Kidney (tissue), 14 donors: ENCODE measurements around the gene CKMT1A. TPM values are rescaled to one million over a fixed set of nuclear protein-coding genes. Genes with fewer than 3 reads are reported as not detected.
"Not testable (repeated sequence)": the region's sequence is repeated elsewhere in the genome, so short reads cannot be mapped to it uniquely, and the experiment has no call there.

Experiments used
- DNase-seq, 5 donors: peaks; one replicate each; pipeline ENCODE4 v3.0.0-alpha.2; 2013 to 2020
- FAIRE-seq: peaks from 2 replicates; lab custom pipeline; 2012; peaks lifted over from hg19 to GRCh38; lab: Jason Lieb, UNC
- H3K27ac ChIP-seq, 2 donors: one replicate each; pipeline ENCODE4 v1.7.0; 2013; ENCODE audit warnings: low read depth in 2 of 2, low read length in 2 of 2, inconsistent platforms in 1 of 2
- H3K27me3 ChIP-seq: one replicate; pipeline ENCODE4 v1.7.1; 2013; ENCODE audit warnings: low read length, inconsistent platforms; ENCODE audit not compliant: control insufficient read depth, insufficient read depth
- H3K36me3 ChIP-seq, 3 donors: one replicate each; pipeline versions ENCODE4 v1.7.0 to v1.7.1; 2013; ENCODE audit warnings: low read length in 3 of 3, control low read depth in 1 of 3, inconsistent platforms in 1 of 3; ENCODE audit not compliant: insufficient read depth in 3 of 3, control insufficient read depth in 2 of 3
- H3K4me1 ChIP-seq, 3 donors: one replicate each; pipeline versions ENCODE4 v1.7.0 to v1.7.1; 2013; ENCODE audit warnings: low read length in 3 of 3, inconsistent platforms in 1 of 3, low read depth in 1 of 3; ENCODE audit not compliant: control insufficient read depth in 2 of 3, insufficient read depth in 2 of 3
- H3K4me3 ChIP-seq, 3 donors: one replicate each; pipeline versions ENCODE4 v1.7.0 to v1.8.1; 2013; ENCODE audit warnings: low read length in 3 of 3, control low read depth in 1 of 3, inconsistent platforms in 1 of 3
- H3K9ac ChIP-seq, 3 donors: one replicate each; pipeline versions ENCODE4 v1.7.0 to v1.7.1; 2013; ENCODE audit warnings: low read length in 3 of 3, control low read depth in 1 of 3, inconsistent platforms in 1 of 3
- H3K9me3 ChIP-seq, 3 donors: one replicate each; pipeline versions ENCODE4 v1.7.0 to v1.7.1; 2013; ENCODE audit warnings: low read length in 3 of 3, control low read depth in 1 of 3, inconsistent platforms in 1 of 3; ENCODE audit not compliant: control insufficient read depth in 2 of 3, insufficient read depth in 1 of 3
- intact Hi-C: fragments of 100-400 bp; cut with DNase I; formaldehyde crosslinking; loops from one replicate; pipeline ENCODE4 v1.11.1; 2022
- polyA plus RNA-seq: library from polyadenylated mRNA; stranded (reverse); fragments of 350-450 nt; fragmentation: Illumina TruSeq; extraction: RNeasy Lipid Tissue Mini Kit (QIAGEN cat#74804); gene quantifications from one replicate; pipeline ENCODE4 v1.2.3, GENCODE V29; 2014; ENCODE audit warnings: low read depth, low replicate concordance; ENCODE audit not compliant: insufficient read depth
- total RNA-seq: library from RNA; stranded (reverse); fragmentation: NEBNext Ultra II Directional; extraction: Animal tissue kit (Norgen Biotek cat#: 25700); gene quantifications from one replicate; pipeline ENCODE4 v1.2.1, GENCODE V29; 2021
- TF ChIP-seq, protein P1 (sequence below): IDR thresholded peaks from 3 replicates; pipeline ENCODE4 v1.5.1; 2012; ENCODE audit warnings: mild to moderate bottlenecking, moderate library complexity, borderline replicate concordance; ENCODE audit not compliant: insufficient read depth; ENCODE audit errors: extremely low read depth
- donor health status: control.
- donor health status: control.
- donor health status: control.
- donor health status: control.
- donor health status: control.
- donor health status: DM: yes; HTN: yes; CAD: no.
- donor health status: Normal renal cell carcinoma (clear cell type).

CKMT1A gene
- total and polyA plus RNA-seq, 2 donors from 2014 or later, result 15.1 to 19.9 TPM

DNA sequence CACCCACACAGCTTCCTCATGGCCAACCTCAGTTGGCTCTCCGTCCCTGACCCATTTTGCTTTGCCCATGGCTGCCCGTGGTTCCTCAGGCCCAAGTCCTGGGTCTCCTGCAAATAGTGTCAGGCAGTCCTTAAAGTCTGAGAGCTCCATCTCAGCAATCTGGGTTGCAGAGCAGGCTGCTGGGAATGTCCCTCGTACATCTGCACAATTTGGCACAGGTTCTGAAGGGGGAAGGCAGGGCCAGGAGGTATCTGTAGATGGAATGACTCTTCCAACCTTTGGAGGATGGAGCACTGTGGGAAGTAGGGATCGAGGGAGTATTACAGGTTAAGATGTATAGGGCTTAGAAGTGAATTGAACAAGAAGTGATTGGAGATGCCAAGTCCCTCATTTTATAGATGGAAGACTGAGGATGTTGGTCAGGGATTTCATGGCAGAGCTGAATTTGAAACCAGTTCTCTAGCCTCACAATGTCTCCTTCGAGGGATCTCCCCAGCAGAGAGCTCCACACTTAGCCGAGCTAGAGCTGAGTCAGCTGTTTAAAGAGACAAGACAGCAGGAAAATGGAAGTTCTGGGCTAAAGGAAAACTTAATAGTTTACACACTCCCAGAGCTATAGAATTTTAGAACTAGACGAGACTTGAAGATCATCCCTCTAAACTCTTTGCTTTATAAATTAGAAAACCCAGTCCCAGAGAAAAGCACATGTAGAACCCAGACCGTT lies 9.2 kb downstream of the CKMT1A start:
- Histone ChIP-seq H3K27ac (no peak overlapping the region), H3K9ac (no peak overlapping the region), H3K4me1 (no peaks in the 10 kb centered on the region), H3K36me3 (no peaks in the 10 kb centered on the region), H3K27me3 (no peaks in the 10 kb centered on the region), H3K4me3 (no peak overlapping the region), H3K9me3 (no peaks in the 10 kb centered on the region)
- FAIRE-seq (no peak), DNase-seq (no peak)
- TF ChIP-seq, protein P1, sequence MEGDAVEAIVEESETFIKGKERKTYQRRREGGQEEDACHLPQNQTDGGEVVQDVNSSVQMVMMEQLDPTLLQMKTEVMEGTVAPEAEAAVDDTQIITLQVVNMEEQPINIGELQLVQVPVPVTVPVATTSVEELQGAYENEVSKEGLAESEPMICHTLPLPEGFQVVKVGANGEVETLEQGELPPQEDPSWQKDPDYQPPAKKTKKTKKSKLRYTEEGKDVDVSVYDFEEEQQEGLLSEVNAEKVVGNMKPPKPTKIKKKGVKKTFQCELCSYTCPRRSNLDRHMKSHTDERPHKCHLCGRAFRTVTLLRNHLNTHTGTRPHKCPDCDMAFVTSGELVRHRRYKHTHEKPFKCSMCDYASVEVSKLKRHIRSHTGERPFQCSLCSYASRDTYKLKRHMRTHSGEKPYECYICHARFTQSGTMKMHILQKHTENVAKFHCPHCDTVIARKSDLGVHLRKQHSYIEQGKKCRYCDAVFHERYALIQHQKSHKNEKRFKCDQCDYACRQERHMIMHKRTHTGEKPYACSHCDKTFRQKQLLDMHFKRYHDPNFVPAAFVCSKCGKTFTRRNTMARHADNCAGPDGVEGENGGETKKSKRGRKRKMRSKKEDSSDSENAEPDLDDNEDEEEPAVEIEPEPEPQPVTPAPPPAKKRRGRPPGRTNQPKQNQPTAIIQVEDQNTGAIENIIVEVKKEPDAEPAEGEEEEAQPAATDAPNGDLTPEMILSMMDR, result no peak
- intact Hi-C loops, result no loop called here

DNA sequence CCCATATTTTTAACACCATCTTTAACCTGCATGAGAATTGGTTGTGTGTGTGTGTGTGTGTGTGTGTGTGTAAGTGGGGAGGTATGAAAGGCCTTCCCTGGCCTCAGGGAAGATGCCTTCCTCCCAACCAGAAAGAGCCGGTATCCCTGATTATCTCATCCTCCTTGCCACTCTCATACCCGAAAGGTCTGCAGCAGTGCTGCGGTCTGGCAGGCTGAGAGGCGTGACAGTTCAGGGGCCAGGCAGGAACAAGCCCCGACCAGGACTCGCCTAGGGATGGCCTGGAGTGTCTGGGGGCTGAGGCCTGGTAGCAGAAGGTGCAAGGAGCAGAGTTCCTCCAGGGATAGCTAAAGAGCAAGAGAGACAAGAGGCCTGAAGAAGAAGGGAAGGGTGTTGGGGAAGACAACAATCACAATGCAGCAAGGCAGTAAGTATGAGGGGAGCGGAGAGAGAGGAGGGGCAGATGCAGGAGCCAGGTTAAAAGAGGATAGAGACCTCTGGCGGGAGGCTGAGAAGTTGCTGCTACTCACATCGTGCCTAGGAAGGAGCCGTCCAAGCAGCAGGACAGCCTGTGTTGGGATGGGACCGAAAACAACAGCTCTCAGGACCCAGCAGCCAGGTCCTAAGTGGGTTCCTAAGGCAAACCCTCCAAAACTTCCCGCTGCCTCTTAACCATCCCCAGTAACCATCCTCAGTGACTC lies 16.9 kb downstream of the CKMT1A start:
- H3K36me3 ChIP-seq, DNase-seq, H3K4me3 ChIP-seq, H3K9me3 ChIP-seq, intact Hi-C loops, H3K27ac ChIP-seq, H3K9ac ChIP-seq, H3K4me1 ChIP-seq, FAIRE-seq, H3K27me3 ChIP-seq: not testable (repeated sequence)

DNA sequence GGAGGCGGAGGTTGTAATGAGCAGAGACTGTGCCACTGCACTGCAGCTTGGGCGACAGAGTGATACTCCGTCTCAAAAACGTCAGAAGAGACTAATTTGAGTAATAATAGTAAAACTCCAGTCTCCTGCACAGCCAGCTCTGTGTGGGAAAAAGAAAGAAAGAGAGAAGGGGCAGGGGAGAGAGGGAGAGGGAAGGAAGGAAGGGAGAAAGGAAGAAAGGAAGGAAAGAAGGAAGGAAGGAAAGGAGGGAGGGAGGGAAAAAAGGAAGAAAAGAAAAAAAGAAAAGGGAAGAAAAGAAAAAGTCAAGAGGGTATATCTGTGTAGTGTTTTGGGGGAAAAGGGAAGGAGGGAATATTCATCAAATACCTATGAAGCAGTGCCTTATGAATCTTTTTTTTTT lies 29.5 kb downstream of the CKMT1A start:
- no peak for FAIRE-seq
- intact Hi-C loops, result no loop called here

DNA sequence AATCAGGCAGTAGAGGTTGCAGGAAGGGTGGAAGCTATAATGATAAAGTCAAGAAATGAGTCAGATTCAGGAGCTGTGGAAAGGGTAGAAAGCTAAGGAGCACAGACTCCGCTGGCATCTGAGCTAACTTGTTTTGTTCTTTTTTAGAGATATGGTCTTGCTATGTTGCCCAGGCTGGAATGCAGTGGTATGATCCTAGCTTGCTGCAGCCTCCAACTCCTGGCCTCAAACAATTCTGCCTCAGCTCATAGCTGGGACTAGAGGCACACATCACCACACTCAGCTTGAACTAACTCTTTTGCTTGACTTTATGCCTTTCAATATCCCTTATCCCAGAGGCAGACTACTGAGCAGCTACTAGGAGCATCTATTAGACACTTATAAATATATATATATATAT lies 32.6 kb downstream of the CKMT1A start:
- FAIRE-seq, result not testable (repeated sequence)

More for the DNA sequence above, 29.5 kb downstream of the CKMT1A start:
- DNase-seq, result no peak
- H3K27ac ChIP-seq, result no peak overlapping the region
- no peaks in the 10 kb centered on the region for H3K27me3 ChIP-seq
- TF ChIP-seq, protein P1, result no peak
- no peak overlapping the region for H3K4me3 ChIP-seq
- no peaks in the 10 kb centered on the region for H3K36me3 ChIP-seq
- no peaks in the 10 kb centered on the region for H3K4me1 ChIP-seq
- H3K9me3 ChIP-seq, result no peaks in the 10 kb centered on the region
- H3K9ac ChIP-seq, result no peak overlapping the region

DNA sequence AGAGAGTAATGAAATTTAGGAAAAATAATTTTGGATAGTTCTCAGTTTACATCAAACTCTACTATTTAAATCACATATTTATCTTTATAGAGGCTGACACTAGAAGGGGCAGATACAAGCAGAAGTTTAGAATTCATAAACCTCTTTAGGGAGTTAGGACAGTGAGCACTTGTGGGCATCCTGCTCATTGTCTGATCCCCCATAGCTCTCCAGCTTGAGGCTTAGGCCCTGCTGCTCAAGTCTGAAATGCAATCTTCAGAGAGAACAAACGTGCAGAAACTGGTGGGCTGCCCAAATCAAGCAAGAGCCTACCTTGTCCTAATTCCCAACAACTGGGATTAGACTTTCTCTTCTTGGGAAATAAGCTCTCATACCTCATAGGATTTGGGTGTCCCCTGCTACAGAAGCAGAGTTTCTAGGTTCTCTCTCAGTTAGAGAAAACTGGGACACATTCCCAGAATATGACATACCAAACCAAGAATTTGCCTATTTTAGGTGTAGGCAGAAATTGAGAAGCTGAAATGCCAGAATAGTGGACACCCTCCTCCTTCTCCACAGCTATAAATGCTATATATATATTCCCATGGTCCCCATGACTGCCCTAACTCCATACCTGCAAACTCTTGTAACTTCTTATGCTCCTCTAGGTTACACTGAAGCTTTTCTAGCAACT lies 34.5 kb downstream of the CKMT1A start:
- H3K27ac ChIP-seq, FAIRE-seq, H3K27me3 ChIP-seq, DNase-seq, intact Hi-C loops, H3K36me3 ChIP-seq, H3K4me1 ChIP-seq, H3K4me3 ChIP-seq, H3K9ac ChIP-seq, H3K9me3 ChIP-seq: not testable (repeated sequence)

More for the DNA sequence above, 32.6 kb downstream of the CKMT1A start:
- H3K36me3 ChIP-seq, intact Hi-C loops, H3K4me3 ChIP-seq, H3K9me3 ChIP-seq, DNase-seq, H3K27ac ChIP-seq, H3K4me1 ChIP-seq, H3K9ac ChIP-seq, H3K27me3 ChIP-seq: not testable (repeated sequence)
